ENCODE results near the gene ABCB11. TPM values are rescaled to one million over a fixed set of nuclear protein-coding genes. Genes with fewer than 3 reads are reported as not detected.

The ABCB11 gene
- total and polyA plus RNA-seq, 9 of the 15 experiments (the other 6 are each of a cell fraction or from before 2014, with no cell fraction given) = 0.04 to 0.51 (median 0.10) TPM; not detected in 1

DNA sequence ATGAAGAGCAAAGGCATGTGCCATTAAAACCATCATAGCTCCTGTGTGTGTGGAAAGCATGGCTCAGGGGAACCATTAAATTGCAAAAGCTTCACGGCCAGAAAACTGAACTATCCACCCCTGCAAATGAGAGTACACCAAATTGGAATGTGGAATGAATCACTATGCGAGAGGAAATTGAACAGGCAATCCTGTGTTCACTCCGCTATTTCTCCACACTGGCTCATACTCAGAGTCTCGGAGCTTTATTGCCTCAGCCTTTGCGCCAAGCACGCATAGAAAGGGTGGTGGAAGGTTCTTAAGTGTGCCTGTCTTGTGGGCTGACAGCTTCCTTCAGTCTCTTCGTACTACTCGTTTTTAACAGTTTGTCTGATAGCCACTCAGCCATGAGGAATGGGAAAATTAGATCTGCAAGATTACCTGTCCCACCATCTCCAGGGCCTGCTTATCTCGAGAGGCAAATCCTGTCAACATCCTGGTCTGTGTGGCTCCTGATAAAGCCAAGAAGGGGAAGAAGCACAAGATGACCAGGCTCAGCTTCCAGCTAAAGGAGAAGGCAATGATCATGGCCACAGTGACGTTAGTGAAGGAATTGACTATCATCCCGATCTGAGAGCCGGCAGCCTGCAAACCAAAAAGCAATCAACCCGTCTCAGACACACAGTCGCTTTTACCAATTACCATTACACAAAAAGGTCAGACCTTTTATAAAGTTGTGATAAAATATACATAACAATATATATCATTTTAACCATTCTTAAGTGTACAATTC lies 95.1 kb downstream of the ABCB11 start:
- DNase-seq (ENCODE audit: extremely low read depth in 1 of 4, low spot score in 3 of 4) (peak; percentile 76 to 96 (median 85)), ATAC-seq (peak; percentile 91), FAIRE-seq (peak; percentile 98)
- Histone ChIP-seq H3K9ac (ENCODE audit: insufficient read depth in 1 of 2, low read depth in 2 of 2, low read length in 2 of 2) (peak overlapping the region; percentile 38 to 58; a peak in 3 of 4 replicates), H3K79me2 (ENCODE audit: control insufficient read depth, insufficient read depth, low read length) (no peaks in the 10 kb centered on the region), H3K4me1 (replicated peaks in 1 of 2; ENCODE audit: control insufficient read depth in 2 of 2, insufficient read depth in 2 of 2, low read length in 2 of 2) (peaks cover 5 to 53% of the 10 kb centered on the region in 2 experiments), H3K27ac (ENCODE audit: extremely low read depth, low read depth, low read length) (peak overlapping the region; percentile 78), H3K27me3 (ENCODE audit: control insufficient read depth in 2 of 2, insufficient read depth in 2 of 2, low read length in 2 of 2) (no peaks in the 10 kb centered on the region), H3K9me1 (ENCODE audit: control insufficient read depth, insufficient read depth, low read length) (no peaks in the 10 kb centered on the region), H3K36me3 (ENCODE audit: control insufficient read depth, insufficient read depth, low read length) (no peaks in the 10 kb centered on the region; the same call in 2 of the 3 replicates), H3K9me3 (replicated peaks; ENCODE audit: control insufficient read depth, insufficient read depth, low read depth, low read length) (no peaks in the 10 kb centered on the region), H2AFZ (ENCODE audit: low read depth, low read length) (peak overlapping the region; percentile 78), H3K4me3 (peak overlapping the region; percentile 1; the same call in 1 of the 2 replicates), H3K4me2 (ENCODE audit: insufficient read depth, low read length) (peak overlapping the region; percentile 80), H4K20me1 (replicated peaks; ENCODE audit: control insufficient read depth, insufficient read depth, low read length) (no peaks in the 10 kb centered on the region)
- BruUV-seq (replicated peaks) = no TSS peak
- 1% methylated on average over 14 of the region's 14 CpGs for WGBS (ENCODE audit: insufficient coverage, low coverage, missing lambda C conversion rate)
- ChIA-PET POLR2A (interaction anchor here (0.6 to 2.4 kb wide), 9 partner anchors 10 to 760 kb away, joined by 3 to 9 read pairs (median 3); no protein-coding TSS in a partner anchor), CTCF (ENCODE audit: low intra/inter-chr PET ratio) (no interaction called here)
- in situ Hi-C loops (cut with MboI) = no loop called here
- intact Hi-C loops (cut with micrococcal nuclease) = loop anchor here (1.0 to 5.0 kb wide), 3 partner anchors 84 to 589 kb away; no protein-coding TSS in a partner anchor
- peak; percentile 32; the same call in 1 of the 2 replicates for TF ChIP-seq PHF8 (IDR thresholded peaks at IDR 0.05; ENCODE audit: borderline replicate concordance, low read length)
- no peak for TF ChIP-seq ZNF75A (CRISPR knock-in tag; IDR thresholded peaks at IDR 0.05)
- TF ChIP-seq, protein P1, sequence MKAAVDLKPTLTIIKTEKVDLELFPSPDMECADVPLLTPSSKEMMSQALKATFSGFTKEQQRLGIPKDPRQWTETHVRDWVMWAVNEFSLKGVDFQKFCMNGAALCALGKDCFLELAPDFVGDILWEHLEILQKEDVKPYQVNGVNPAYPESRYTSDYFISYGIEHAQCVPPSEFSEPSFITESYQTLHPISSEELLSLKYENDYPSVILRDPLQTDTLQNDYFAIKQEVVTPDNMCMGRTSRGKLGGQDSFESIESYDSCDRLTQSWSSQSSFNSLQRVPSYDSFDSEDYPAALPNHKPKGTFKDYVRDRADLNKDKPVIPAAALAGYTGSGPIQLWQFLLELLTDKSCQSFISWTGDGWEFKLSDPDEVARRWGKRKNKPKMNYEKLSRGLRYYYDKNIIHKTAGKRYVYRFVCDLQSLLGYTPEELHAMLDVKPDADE (conservative IDR thresholded peaks at IDR 0.05; ENCODE audit: control insufficient read depth, low read depth, low read length) = no peak; the same call in 1 of the 2 replicates
- TF ChIP-seq CBFA2T2 (conservative IDR thresholded peaks at IDR 0.05) = peak; percentile 98
- TF ChIP-seq NUFIP1 (IDR thresholded peaks at IDR 0.05; ENCODE audit: partially characterized antibody) = peak; percentile 79
- peak; percentile 89 for TF ChIP-seq CBFB (CRISPR knock-in tag; IDR thresholded peaks at IDR 0.05)
- TF ChIP-seq TBL1XR1 (IDR thresholded peaks at IDR 0.05; ENCODE audit: low read length in 2 of 2) = peak; percentile 95 to 99; a peak in 3 of 4 replicates
- TF ChIP-seq, protein P2, sequence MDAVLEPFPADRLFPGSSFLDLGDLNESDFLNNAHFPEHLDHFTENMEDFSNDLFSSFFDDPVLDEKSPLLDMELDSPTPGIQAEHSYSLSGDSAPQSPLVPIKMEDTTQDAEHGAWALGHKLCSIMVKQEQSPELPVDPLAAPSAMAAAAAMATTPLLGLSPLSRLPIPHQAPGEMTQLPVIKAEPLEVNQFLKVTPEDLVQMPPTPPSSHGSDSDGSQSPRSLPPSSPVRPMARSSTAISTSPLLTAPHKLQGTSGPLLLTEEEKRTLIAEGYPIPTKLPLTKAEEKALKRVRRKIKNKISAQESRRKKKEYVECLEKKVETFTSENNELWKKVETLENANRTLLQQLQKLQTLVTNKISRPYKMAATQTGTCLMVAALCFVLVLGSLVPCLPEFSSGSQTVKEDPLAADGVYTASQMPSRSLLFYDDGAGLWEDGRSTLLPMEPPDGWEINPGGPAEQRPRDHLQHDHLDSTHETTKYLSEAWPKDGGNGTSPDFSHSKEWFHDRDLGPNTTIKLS (IDR thresholded peaks at IDR 0.05; ENCODE audit: borderline replicate concordance, low read depth) = peak; percentile 54; the same call in 1 of the 2 replicates
- TF ChIP-seq JUNB (CRISPR knock-in tag; conservative IDR thresholded peaks at IDR 0.05) = no peak
- no peak for TF ChIP-seq ZNF224 (CRISPR knock-in tag; IDR thresholded peaks at IDR 0.05)
- TF ChIP-seq, protein P3, sequence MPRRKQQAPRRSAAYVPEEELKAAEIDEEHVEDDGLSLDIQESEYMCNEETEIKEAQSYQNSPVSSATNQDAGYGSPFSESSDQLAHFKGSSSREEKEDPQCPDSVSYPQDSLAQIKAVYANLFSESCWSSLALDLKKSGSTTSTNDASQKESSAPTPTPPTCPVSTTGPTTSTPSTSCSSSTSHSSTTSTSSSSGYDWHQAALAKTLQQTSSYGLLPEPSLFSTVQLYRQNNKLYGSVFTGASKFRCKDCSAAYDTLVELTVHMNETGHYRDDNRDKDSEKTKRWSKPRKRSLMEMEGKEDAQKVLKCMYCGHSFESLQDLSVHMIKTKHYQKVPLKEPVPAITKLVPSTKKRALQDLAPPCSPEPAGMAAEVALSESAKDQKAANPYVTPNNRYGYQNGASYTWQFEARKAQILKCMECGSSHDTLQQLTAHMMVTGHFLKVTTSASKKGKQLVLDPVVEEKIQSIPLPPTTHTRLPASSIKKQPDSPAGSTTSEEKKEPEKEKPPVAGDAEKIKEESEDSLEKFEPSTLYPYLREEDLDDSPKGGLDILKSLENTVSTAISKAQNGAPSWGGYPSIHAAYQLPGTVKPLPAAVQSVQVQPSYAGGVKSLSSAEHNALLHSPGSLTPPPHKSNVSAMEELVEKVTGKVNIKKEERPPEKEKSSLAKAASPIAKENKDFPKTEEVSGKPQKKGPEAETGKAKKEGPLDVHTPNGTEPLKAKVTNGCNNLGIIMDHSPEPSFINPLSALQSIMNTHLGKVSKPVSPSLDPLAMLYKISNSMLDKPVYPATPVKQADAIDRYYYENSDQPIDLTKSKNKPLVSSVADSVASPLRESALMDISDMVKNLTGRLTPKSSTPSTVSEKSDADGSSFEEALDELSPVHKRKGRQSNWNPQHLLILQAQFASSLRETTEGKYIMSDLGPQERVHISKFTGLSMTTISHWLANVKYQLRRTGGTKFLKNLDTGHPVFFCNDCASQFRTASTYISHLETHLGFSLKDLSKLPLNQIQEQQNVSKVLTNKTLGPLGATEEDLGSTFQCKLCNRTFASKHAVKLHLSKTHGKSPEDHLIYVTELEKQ (CRISPR knock-in tag; IDR thresholded peaks at IDR 0.05) = no peak; the same call in none of the 2 replicates
- TF ChIP-seq NR2C1 (IDR thresholded peaks at IDR 0.05) = no peak
- TF ChIP-seq NR2C1 (tag; IDR thresholded peaks at IDR 0.05) = peak; percentile 76
- TF ChIP-seq, protein P4, sequence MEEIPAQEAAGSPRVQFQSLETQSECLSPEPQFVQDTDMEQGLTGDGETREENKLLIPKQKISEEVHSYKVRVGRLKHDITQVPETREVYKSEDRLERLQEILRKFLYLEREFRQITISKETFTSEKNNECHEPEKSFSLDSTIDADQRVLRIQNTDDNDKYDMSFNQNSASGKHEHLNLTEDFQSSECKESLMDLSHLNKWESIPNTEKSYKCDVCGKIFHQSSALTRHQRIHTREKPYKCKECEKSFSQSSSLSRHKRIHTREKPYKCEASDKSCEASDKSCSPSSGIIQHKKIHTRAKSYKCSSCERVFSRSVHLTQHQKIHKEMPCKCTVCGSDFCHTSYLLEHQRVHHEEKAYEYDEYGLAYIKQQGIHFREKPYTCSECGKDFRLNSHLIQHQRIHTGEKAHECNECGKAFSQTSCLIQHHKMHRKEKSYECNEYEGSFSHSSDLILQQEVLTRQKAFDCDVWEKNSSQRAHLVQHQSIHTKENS (CRISPR knock-in tag; IDR thresholded peaks at IDR 0.05) = no peak
